SK-MEL-5 (cell line): ENCODE data around the gene EGFL7. TPM values are rescaled to one million over a fixed set of nuclear protein-coding genes. Genes with fewer than 3 reads are reported as not detected.
A peak's percentile ranks its signal among the peaks of the same experiment; 100 is the strongest.
"Not testable (repeated sequence)": the region's sequence is repeated elsewhere in the genome, so short reads cannot be mapped to it uniquely, and the experiment has no call there.

Experiments used
- DNase-seq: peaks from one replicate; pipeline ENCODE4 v3.0.0-alpha.2; 2016; ENCODE audit warnings: low read depth, low spot score
- in situ Hi-C: cut with HindIII; loops from 2 replicates; pipeline ENCODE4 v1.10.0; 2016; ENCODE audit warnings: low sequenced_read_pairs, high pct_unique_total_duplicates, low pct_unique_long_range_greater_than_20kb
- total RNA-seq: library from RNA; depleted of rRNA; stranded (reverse); fragments of >200 nt; shearing (Covaris generic); gene quantifications from 2 replicates; pipeline ENCODE4 v1.2.3, GENCODE V29; 2014

EGFL7 gene
- total RNA-seq, 1 experiment from 2014 or later: 61.5 TPM

DNA sequence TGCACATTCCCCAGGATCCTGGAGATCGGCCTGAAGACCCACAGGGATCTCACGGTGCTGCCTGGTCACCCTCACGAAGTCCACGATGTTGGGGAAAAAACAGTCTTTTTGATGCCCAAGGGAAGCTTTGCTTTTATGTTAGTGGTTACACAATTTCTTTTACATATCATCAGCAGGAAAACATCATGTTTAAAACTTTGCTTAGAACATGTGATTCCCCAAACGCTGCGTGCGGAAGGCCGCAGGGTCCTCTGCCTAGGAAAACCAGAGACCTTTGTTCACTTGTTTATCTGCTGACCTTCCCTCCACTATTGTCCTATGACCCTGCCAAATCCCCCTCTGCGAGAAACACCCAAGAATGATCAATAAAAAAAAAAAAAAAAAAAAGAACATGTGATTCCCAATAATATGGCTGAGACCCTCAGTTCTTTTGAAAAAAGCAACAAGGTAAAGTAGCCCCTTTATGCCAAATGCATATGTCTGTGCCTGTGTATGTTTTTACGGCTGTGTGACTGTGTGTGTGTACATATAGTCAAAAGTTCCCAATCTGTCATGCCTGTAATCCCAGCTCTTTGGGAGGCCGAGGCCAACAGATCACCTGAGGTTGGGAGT, 36.0 kb downstream of the EGFL7 start:
- no peak for DNase-seq
- in situ Hi-C loops: no loop called here

GRCh38 chr9:136700304-136700703, 37.6 kb downstream of the EGFL7 start:
- DNase-seq: no peak
- in situ Hi-C loops: no loop called here

- in situ Hi-C loops: no loop called here
Measured at GRCh38 chr9:136700959-136701667, 38.4 kb downstream of the EGFL7 start.

DNA sequence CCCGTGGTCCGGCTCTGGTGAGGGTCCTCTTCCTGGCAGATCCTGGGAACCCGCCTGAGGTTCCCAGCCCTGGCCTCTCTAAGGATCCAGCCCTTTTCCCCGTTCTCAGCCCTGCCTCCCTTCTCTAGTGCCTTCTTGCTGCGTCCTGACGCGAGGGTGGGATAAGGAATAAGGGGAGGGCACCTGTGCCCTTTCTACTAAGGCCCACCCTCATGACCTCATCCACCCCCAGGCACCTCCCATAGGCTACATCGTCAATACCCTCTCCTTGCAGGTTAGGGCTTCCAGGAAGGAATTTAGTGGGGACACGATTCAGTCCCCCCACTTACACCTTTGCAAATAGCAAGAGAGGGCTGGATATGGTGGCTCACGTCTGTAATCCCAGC, 38.9 kb downstream of the EGFL7 start:
- in situ Hi-C loops: no loop called here
- no peak for DNase-seq

More at GRCh38 chr9:136700959-136701667, 38.4 kb downstream of the EGFL7 start:
- no peak for DNase-seq

DNA sequence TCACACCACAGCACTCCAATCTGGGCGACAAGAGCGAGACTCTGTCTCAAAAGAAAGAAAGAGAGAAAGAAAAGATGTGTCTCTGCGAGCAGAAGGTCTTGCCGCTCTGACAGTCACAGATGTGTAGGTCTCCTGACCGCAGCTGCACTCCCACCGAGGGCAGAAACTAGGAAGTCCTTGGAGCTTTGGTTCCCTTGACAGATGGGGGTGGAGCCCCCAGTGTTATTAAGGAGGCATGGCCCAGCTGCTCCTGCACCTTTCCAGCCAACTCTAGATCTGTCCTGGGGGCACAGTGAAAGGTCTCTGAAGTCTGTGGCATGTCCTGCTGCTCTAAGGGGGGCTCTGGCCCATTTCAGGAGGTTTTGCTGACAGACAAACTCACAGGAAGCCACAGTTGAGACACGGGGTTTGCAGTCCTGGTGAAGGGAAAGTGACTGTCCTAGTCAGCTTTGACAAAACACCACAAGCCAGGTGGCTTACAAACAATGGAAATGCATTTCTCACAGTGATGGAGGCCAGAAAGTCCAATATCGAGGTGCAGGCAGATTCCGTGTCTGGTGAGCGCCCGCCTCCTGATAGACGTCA, 40.7 kb downstream of the EGFL7 start:
- in situ Hi-C loops: no loop called here
- DNase-seq: no peak

DNA sequence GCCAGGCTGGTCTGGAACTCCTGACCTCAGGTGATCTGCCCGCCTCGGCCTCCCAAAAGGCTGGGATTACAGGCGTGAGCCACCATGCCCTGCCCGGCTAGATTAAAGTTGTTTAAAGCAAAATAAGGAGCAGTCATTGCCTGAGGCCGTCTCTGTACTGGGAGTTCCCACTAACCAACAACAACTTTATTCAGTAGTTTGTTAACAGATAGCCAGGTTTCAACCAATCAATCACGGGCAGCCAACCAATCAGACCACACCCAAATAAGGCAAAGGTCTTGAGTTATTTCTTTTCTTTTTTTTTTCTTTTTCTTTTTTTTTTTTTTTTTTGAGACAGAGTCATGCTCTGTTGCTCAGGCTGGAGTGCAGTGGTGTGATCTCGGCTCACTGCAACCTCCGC, 42.0 kb downstream of the EGFL7 start:
- in situ Hi-C loops, DNase-seq: not testable (repeated sequence)

DNA sequence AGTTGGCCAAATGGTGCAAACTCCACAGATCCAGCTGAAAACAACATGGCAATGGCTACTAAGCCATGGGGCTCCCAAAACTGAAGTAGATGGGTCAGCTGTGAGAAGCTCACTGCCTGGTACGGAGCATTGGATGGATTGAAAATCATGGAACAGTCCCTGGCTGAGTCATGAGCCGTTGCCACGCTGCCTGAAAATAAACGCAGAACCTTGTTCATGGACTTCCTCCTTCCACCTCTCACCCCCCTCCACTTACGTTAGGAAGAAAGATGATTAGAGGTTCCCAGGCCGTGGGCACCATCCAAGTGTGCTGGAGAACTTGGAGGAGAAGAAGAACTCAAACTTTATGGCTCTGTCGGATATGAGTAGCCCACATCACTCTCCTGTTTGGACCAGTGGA, 42.8 kb downstream of the EGFL7 start:
- no peak for DNase-seq
- in situ Hi-C loops: no loop called here

- in situ Hi-C loops: no loop called here
- DNase-seq: no peak
Measured at GRCh38 chr9:136707011-136707410, 44.3 kb downstream of the EGFL7 start.

GRCh38 chr9:136707849-136708517, 45.3 kb downstream of the EGFL7 start:
- in situ Hi-C loops: no loop called here
- peak; percentile 88 for DNase-seq

DNA sequence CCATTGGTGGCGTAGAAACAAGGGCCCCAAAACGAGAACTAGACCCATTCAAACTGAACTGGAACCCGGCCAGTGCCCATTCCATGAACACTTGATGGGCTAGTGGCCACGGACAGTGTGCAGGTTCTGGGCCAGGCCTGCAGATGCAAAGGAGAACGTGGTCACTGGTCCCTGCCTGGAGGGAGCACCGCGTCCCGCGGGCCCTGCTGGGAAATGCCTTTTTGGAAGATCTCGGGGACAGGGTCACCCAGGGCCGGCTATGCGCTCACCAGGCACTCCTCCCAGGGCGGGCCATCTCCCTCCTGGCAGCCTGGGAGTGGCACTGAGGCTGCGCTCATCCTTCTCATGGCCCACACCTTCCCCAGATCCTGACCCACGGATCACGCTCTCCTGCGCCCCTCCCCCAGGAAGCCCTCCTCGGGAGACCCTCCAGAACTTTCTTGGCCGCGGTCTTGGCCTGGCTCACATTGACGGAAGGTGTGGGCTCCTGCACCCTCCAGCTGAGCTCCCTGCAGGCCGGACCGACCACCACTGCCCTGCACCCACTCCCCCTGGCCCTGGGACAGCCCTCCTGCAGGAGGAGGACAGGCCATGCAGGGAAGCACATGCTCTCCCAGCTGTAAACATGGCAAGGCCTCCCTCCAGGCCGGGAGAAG, 46.9 kb downstream of the EGFL7 start:
- in situ Hi-C loops: no loop called here
- DNase-seq: no peak

- DNase-seq: no peak
- in situ Hi-C loops: no loop called here
Measured at GRCh38 chr9:136710543-136710942, 47.8 kb downstream of the EGFL7 start.

DNA sequence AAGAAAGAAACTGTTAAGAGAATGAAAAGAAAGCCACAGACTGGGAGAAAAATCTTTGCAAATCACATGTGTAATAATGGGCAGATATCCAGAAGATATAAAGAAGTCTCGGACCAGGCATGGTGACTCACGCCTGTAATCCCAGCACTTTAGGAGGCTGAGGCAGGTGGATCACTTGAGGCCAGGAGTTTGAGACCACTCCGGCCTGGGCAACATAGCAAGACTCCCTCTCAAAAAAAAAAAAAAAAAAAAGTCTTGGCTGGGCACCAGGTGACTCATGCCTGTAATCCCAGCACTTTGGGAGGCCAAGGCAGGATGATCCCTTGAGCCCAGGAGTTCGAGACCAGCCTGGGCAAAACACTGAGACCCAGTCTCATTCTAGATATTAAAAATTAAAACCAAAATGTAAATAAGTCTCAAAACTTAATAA, 48.5 kb downstream of the EGFL7 start:
- in situ Hi-C loops, DNase-seq: not testable (repeated sequence)

DNA sequence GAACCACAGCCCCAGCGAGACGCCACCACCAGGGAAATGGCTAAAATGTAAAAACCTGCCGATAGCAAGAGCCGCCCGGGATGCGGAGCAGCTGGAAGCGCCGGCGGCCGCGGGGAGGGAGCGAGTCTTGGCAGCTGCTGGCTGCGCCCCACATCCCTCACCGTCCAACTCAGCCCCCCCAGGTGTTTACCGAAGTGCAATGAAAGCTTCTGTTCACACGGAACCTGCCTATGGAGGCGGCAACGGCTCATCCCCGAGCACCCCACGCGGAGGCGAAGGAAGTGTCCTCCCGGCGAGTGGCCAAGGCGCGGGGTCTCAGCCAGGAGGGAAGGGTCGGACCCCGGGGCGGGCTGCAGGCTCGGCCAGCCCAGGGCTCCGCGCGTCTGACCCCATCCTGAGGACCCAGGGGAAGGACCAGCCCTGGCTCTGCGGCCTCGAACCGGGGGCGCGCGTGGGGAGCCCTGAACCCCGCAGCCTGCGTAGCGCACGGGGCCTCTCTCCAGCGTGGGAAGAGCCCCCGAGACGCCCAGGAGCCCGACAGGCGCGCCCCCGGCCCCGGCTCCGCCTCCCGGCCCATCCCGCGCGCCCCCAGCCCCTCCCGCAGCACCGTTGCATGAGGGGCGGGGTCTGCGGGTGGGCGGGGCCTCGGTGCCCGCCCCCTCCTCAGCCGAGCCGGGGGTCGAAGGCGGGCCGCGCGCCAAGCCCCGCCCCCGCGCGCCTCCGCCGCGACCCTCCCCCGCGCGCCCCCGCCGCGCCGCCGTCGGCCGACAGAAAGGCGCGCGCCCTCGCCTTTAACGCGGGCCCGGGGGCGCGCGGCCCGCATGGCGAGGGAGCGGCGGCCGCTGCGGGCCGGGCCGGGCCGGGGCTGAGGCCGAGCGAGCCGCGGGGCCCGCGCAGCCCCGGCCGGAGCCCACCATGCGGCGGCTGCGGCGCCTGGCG, 49.3 kb downstream of the EGFL7 start, which contains the start of gene DIPK1B:
Gene DIPK1B (plus strand): TSS at position 822 of the 939 bp plus-strand sequence. CDS start 94 bp downstream, at position 916.
- in situ Hi-C loops: no loop called here

DNA sequence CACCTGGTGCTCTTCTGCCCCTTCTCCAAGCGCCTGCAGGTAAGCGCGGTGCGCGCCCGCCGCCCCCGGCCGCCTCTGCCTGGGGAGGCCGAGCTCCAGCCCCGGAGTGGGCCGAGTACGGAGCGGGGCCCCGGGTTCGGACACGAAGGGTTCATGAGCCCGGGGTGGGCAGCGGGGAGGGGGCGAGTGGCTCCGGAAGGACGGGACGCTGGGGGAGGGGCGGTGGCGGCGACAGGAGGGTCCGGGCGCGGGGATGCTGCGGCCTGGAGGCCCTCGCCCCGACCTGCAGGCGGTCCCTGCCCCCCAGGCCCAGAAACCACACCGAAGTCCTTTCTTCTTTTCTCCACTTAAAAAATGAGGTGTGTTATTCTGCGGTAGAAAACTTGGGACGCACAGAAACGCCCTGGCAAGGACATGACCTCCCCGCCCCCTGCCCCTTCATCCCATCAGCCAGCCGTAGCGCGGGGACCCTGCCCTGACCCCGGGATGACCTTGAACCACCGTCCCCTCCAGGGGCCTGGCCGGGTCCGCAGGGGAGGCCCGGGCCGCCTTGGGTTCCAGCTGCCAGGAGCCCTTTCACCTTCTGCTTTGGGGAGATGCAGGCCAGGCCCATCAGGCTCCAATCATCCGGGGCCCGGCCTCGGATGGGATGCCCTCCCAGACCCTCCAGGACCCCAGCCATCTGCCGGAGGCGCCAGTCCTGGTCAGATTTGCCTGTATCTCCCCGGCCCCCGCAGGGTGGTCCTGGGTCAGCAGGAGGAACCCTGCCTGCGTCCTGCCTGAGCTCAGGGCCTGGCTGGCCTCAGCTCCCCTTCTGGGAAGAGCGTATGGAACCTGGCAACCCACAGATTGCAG, 50.2 kb downstream of the EGFL7 start:
- DNase-seq: no peak
- in situ Hi-C loops: no loop called here

More for the DNA sequence above, 49.3 kb downstream of the EGFL7 start, which contains the start of gene DIPK1B:
- DNase-seq: peak; percentile 44

GRCh38 chr9:136713550-136713949, 50.8 kb downstream of the EGFL7 start:
- in situ Hi-C loops: no loop called here

More at GRCh38 chr9:136713550-136713949, 50.8 kb downstream of the EGFL7 start:
- DNase-seq: no peak
